Thyroid gland (tissue), 4 donors: Measurements from ENCODE around the gene MYD88. TPM values are rescaled to one million over a fixed set of nuclear protein-coding genes. Genes with fewer than 3 reads are reported as not detected.

Source experiments
- DNase-seq, 2 donors: peaks; one replicate each; pipeline ENCODE4 v3.0.0-alpha.2; 2019
- H3K27ac ChIP-seq, 3 donors: fragments of 200-600 bp; sonication (generic); 1 replicate in 2 of 3; 2 replicates in 1 of 3; pipeline ENCODE4 v1.5.1; 2016 to 2019; ENCODE audit warnings: mild to moderate bottlenecking in 1 of 3, moderate library complexity in 1 of 3
- H3K27me3 ChIP-seq: fragments of 200-600 bp; sonication (generic); one replicate; pipeline ENCODE4 v1.5.1; 2019
- H3K36me3 ChIP-seq, 2 donors: fragments of 200-600 bp; sonication (generic); one replicate each; pipeline ENCODE4 v1.5.1; 2016 to 2019
- H3K4me1 ChIP-seq, 2 donors: fragments of 200-600 bp; sonication (generic); one replicate each; pipeline ENCODE4 v1.5.1; 2017 to 2019
- H3K4me3 ChIP-seq, 3 donors: fragments of 200-600 bp; sonication (generic); replicated peaks in 1 of 3; 1 replicate in 2 of 3; 2 replicates in 1 of 3; pipeline ENCODE4 v1.5.1; 2016; ENCODE audit warnings: mild to moderate bottlenecking in 1 of 3
- H3K9me3 ChIP-seq: fragments of 200-600 bp; sonication (generic); one replicate; pipeline ENCODE4 v1.5.1; 2017
- POLR2A ChIP-seq, 2 donors: fragments of 450-650 bp; IDR thresholded peaks; one replicate each; pipeline ENCODE4 v1.6.1; 2017; ENCODE audit warnings: antibody characterized with exemption in 2 of 2, mild to moderate bottlenecking in 2 of 2, moderate library complexity in 1 of 2
- WGBS, 2 donors: methylation state at CpG; one replicate each; pipeline ENCODE4 v1.1.5; 2017; 5-methylcytosine and 5-hydroxymethylcytosine counted together
- intact Hi-C: fragments of 100-400 bp; cut with DNase I; formaldehyde crosslinking; loops from one replicate; pipeline ENCODE4 v1.15.1; 2023
- total RNA-seq, 4 donors: library from RNA; depleted of rRNA; stranded (reverse); fragments of >200 nt; gene quantifications; one replicate each; pipeline ENCODE4 v1.2.3, GENCODE V29; 2016
- TF ChIP-seq, protein P1 (sequence below), 6 experiments: fragments of 200-600 bp in 3 of 6; fragments of 450-650 bp in 3 of 6; sonication (generic) in 3 of 6; IDR thresholded peaks; one replicate each; pipeline ENCODE4 v1.5.1; 2016 to 2019; ENCODE audit warnings: antibody characterized with exemption in 6 of 6, mild to moderate bottlenecking in 2 of 6, inconsistent platforms in 1 of 6, moderate library complexity in 1 of 6

The MYD88 gene
- total RNA-seq, 4 donors from 2014 or later: 18.0 to 23.8 (median 20.2) TPM

DNA sequence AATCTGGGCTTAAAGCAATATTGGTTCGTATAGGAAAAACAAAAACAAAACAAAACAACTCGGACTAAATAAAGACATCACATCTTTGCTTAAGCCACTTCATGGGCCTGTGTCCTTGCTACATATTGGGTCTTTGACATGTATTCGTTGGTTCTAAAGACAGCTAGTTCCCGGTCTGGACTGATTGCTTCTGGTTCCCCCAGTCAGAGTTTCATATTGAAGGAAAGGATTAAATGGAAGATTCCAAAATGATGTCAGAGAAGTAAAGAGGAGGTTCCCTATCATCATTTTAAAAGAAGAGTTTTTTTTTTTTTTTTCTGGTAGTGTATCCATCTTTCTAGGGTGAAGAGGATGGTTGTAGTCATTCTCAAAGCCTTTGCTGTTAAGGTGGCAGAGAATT lies 29.1 kb downstream of the MYD88 start:
- WGBS, 2 donors: 86 to 90% methylated on average over 4 of the region's 4 CpGs
- no peak overlapping the region for H3K27ac ChIP-seq
- intact Hi-C loops: no loop called here

DNA sequence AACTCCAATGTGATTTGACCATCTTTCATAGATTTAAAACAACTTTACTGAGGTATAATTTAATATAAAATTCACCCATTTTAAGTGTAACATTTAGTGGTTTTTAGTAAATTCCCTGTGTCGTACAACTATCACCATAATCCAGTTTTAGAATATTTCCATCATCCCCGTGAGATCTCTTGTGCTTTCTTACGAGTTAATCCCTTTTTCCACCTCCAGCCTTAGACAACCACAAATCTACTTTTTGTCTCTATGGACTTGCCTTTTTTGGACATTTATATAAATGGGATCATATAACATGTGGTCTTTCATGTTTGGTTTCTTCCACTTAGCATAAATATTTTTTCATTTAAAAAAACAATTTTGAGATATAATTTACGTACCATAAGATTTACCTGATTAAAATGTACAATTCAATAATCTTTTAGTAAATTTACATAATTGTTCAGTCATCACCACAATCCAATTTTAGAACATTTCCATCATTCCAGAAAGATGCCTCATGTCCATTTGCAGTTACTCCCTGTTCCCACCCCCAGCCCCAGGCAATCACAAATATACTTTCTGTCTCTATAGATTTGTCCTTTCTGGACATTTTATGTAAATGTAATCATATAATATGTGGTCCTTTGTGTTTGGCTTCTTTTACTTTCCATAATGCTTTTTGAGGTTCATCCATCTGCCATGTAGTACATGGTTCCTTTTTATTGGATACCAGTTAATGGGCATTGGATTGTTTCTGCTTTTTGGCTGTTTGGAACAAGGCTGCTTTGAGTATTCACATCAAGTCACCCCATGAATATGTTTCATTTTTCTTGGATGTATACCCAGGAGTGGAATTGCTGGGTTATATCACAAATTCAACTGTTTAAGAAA lies 29.9 kb downstream of the MYD88 start:
- intact Hi-C loops: no loop called here
- TF ChIP-seq, protein P1, sequence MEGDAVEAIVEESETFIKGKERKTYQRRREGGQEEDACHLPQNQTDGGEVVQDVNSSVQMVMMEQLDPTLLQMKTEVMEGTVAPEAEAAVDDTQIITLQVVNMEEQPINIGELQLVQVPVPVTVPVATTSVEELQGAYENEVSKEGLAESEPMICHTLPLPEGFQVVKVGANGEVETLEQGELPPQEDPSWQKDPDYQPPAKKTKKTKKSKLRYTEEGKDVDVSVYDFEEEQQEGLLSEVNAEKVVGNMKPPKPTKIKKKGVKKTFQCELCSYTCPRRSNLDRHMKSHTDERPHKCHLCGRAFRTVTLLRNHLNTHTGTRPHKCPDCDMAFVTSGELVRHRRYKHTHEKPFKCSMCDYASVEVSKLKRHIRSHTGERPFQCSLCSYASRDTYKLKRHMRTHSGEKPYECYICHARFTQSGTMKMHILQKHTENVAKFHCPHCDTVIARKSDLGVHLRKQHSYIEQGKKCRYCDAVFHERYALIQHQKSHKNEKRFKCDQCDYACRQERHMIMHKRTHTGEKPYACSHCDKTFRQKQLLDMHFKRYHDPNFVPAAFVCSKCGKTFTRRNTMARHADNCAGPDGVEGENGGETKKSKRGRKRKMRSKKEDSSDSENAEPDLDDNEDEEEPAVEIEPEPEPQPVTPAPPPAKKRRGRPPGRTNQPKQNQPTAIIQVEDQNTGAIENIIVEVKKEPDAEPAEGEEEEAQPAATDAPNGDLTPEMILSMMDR (IDR thresholded peaks at IDR 0.05): no peak
- TF ChIP-seq POLR2A (IDR thresholded peaks at IDR 0.05): no peak
- no peak for DNase-seq
- Histone ChIP-seq H3K36me3 (no peaks in the 10 kb centered on the region), H3K4me3 (no peak overlapping the region), H3K27ac (no peak overlapping the region), H3K4me1 (peaks cover 23 to 24% of the 10 kb centered on the region in 2 donors), H3K9me3 (no peaks in the 10 kb centered on the region), H3K27me3 (no peaks in the 10 kb centered on the region)
- 95 to 96% methylated on average over 4 of the region's 4 CpGs for WGBS, 2 donors

More for the DNA sequence above, 29.1 kb downstream of the MYD88 start:
- no peaks in the 10 kb centered on the region for H3K36me3 ChIP-seq
- H3K9me3 ChIP-seq: no peaks in the 10 kb centered on the region
- no peak for TF ChIP-seq POLR2A (IDR thresholded peaks at IDR 0.05)
- TF ChIP-seq, protein P1 (IDR thresholded peaks at IDR 0.05): no peak
- H3K4me1 ChIP-seq: peaks cover 27 to 30% of the 10 kb centered on the region in 2 donors
- no peak for DNase-seq
- no peak overlapping the region for H3K4me3 ChIP-seq
- H3K27me3 ChIP-seq: no peaks in the 10 kb centered on the region

DNA sequence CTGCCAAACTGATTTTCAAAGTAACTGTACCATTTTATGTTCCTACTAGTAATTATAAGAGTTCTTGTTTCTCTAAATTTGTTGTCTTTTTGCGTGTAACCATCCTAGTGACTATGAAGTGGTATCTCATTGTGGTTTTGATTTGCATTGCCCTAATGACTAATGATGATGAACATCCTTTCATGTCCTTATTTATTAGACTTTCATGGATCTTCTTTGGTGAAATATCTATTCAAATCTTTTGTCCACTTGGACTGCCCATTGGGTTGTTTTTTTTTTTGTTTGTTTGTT lies 30.5 kb downstream of the MYD88 start:
- DNase-seq: no peak
- intact Hi-C loops: no loop called here
- no peak overlapping the region for H3K4me3 ChIP-seq
- TF ChIP-seq, protein P1 (IDR thresholded peaks at IDR 0.05): no peak
- TF ChIP-seq POLR2A (IDR thresholded peaks at IDR 0.05): no peak
- H3K27me3 ChIP-seq: no peaks in the 10 kb centered on the region
- H3K27ac ChIP-seq: no peak overlapping the region
- H3K4me1 ChIP-seq: peaks cover 17 to 18% of the 10 kb centered on the region in 2 donors
- no peaks in the 10 kb centered on the region for H3K36me3 ChIP-seq
- H3K9me3 ChIP-seq: no peaks in the 10 kb centered on the region
- WGBS, 2 donors: 86 to 95% methylated on average over 1 of the region's 1 CpG

DNA sequence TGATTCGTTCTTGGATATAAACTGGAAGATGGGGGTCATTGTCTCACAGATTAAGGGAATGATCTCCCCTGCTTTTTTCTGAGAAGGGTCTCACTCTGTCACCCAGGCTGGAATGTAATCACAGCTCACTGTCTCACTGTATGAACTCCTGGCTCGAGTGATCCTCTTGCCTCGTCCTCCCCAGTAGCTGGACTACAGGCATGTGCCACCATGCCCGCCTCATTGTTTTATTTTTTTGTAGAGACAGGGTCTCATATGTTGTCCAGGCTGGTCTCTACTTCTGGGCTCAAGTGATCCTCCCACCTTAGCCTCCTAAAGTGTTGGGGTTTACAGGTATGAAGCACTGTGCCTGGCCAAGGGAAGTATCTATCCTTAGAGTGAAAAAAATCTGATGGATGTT lies 32.3 kb downstream of the MYD88 start:
- WGBS, 2 donors: 89 to 97% methylated on average over 4 of the region's 4 CpGs

DNA sequence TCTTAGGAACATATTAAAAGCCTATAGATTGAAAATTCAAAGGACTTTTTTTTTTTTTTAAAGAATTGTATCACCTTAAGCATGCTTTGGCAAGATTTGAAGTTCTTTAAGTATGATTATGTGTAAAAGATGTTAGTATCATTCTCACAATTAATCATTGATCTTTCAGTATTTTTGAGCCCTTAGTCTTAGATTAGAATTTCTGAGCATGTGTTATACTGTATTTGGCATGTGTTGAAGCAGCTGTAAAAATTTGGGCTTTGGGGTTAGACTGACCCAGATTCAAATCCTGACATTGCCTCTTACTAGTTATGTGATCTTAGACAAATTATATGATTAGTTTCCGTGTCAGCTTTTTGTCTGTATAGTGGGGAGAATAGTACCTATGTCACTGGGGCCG lies 33.2 kb downstream of the MYD88 start:
- intact Hi-C loops: no loop called here
- no peaks in the 10 kb centered on the region for H3K36me3 ChIP-seq

More for the DNA sequence above, 32.3 kb downstream of the MYD88 start:
- TF ChIP-seq, protein P1 (IDR thresholded peaks at IDR 0.05): no peak
- no peak for TF ChIP-seq POLR2A (IDR thresholded peaks at IDR 0.05)
- Histone ChIP-seq H3K27ac (no peak overlapping the region), H3K36me3 (no peaks in the 10 kb centered on the region), H3K27me3 (no peaks in the 10 kb centered on the region), H3K9me3 (no peaks in the 10 kb centered on the region), H3K4me1 (peaks cover 11 to 13% of the 10 kb centered on the region in 2 donors), H3K4me3 (no peak overlapping the region)
- intact Hi-C loops: no loop called here
- no peak for DNase-seq

More for the DNA sequence above, 33.2 kb downstream of the MYD88 start:
- H3K4me3 ChIP-seq: no peak overlapping the region
- WGBS, 2 donors: 89 to 91% methylated on average over 2 of the region's 2 CpGs
- no peaks in the 10 kb centered on the region for H3K9me3 ChIP-seq
- no peak overlapping the region for H3K27ac ChIP-seq
- H3K27me3 ChIP-seq: no peaks in the 10 kb centered on the region
- DNase-seq: no peak
- TF ChIP-seq POLR2A (IDR thresholded peaks at IDR 0.05): no peak
- TF ChIP-seq, protein P1 (IDR thresholded peaks at IDR 0.05): no peak
- peaks cover 4 to 10% of the 10 kb centered on the region in 2 donors for H3K4me1 ChIP-seq
